ENCODE data around the gene SPOPL. TPM values are rescaled to one million over a fixed set of nuclear protein-coding genes. Genes with fewer than 3 reads are reported as not detected.
"Not testable (repeated sequence)": the region's sequence is repeated elsewhere in the genome, so short reads cannot be mapped to it uniquely, and the experiment has no call there.

SPOPL gene
- total RNA-seq, 2 donors from 2014 or later = 19.7 to 24.9 TPM

DNA sequence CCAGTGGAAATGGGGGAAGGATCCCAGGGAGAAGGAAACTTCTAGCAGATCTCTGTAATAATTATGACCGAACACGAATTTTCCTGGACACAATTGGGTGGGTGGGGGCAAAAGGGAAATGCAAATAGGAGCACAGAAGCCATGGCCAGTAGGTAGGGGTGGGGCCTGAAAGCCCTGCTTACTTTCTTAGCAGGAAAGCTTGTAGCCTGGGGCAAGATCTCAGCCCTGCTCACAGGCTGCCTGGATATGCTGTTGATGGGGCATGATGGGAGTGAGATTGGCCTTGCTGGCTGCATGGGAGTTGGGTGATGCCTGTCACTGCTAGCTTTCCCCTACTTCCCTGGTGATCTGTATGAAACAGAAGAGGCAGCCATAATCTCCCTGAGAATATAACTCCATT lies 45.9 kb upstream of the SPOPL start:
- intact Hi-C loops (cut with DNase I) = no loop called here
- Histone ChIP-seq H3K36me3 (no peaks in the 10 kb centered on the region), H3K27me3 (replicated peaks; ENCODE audit: insufficient read depth) (no peaks in the 10 kb centered on the region), H3K27ac (no peak overlapping the region), H3K9me3 (no peaks in the 10 kb centered on the region), H3K4me1 (replicated peaks) (no peaks in the 10 kb centered on the region), H3K4me3 (no peak overlapping the region)
- TF ChIP-seq POLR2AphosphoS5 (IDR thresholded peaks at IDR 0.05) = no peak
- TF ChIP-seq POLR2A (IDR thresholded peaks at IDR 0.05) = no peak
- TF ChIP-seq, protein P1, sequence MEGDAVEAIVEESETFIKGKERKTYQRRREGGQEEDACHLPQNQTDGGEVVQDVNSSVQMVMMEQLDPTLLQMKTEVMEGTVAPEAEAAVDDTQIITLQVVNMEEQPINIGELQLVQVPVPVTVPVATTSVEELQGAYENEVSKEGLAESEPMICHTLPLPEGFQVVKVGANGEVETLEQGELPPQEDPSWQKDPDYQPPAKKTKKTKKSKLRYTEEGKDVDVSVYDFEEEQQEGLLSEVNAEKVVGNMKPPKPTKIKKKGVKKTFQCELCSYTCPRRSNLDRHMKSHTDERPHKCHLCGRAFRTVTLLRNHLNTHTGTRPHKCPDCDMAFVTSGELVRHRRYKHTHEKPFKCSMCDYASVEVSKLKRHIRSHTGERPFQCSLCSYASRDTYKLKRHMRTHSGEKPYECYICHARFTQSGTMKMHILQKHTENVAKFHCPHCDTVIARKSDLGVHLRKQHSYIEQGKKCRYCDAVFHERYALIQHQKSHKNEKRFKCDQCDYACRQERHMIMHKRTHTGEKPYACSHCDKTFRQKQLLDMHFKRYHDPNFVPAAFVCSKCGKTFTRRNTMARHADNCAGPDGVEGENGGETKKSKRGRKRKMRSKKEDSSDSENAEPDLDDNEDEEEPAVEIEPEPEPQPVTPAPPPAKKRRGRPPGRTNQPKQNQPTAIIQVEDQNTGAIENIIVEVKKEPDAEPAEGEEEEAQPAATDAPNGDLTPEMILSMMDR (IDR thresholded peaks at IDR 0.05) = no peak
- DNase-seq (ENCODE audit: low spot score) = no peak
- WGBS = 70% methylated on average over 2 of the region's 2 CpGs

- H3K4me1 ChIP-seq (replicated peaks); H3K4me3 ChIP-seq; H3K36me3 ChIP-seq; H3K27ac ChIP-seq; H3K27me3 ChIP-seq (replicated peaks; ENCODE audit: insufficient read depth); intact Hi-C loops (cut with DNase I); H3K9me3 ChIP-seq; DNase-seq (ENCODE audit: low spot score): not testable (repeated sequence)
- WGBS = 96% methylated on average over 3 of the region's 3 CpGs
These were observed 38.9 kb upstream of the SPOPL start for GRCh38 chr2:138462689-138463088.

DNA sequence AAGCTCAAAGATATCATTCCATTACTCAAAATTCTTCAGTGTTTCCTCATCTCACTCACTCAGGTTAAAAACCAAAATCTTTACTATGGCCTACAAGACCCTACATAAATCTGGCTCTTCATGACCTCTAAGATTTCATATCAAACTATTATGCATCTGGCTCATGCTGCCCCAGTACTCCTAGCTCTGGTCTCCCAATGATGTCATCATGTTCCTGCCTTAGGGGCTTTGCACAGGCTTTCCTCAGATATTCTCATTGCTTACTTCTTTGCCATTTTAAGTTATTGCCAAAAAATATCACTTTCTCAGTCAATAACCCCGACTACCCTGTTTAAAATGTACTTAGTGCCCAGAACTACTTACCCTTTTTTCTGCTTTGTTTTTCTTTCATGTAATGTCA lies 33.0 kb upstream of the SPOPL start:
- DNase-seq (ENCODE audit: low spot score) = no peak
- Histone ChIP-seq H3K36me3 (no peaks in the 10 kb centered on the region), H3K27me3 (replicated peaks; ENCODE audit: insufficient read depth) (no peaks in the 10 kb centered on the region), H3K4me3 (no peak overlapping the region), H3K4me1 (replicated peaks) (no peaks in the 10 kb centered on the region), H3K9me3 (no peaks in the 10 kb centered on the region), H3K27ac (no peak overlapping the region)
- intact Hi-C loops (cut with DNase I) = no loop called here
- no peak for TF ChIP-seq POLR2A (IDR thresholded peaks at IDR 0.05)
- TF ChIP-seq, protein P1 (IDR thresholded peaks at IDR 0.05) = no peak
- TF ChIP-seq POLR2AphosphoS5 (IDR thresholded peaks at IDR 0.05) = no peak
- WGBS = 4% methylated on average over 1 of the region's 1 CpG

DNA sequence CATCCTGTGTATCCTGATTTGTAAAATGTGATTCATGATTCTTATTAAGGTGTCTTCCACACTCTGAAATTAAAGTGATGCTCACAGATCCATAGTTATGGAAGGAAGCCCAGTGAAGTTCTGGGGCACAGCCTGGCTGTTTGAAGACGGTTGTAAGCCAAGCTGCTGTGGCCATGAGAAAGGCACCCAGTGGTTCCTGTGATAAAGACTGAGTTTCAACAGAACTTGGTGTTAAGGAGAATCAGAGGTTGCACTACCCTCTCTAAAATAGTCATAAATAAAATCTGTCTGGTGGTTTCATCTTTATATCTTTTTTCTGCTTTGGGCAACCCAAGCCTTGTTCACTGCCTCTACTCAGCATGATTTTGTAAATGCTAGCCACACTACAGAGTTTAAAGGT lies 32.2 kb upstream of the SPOPL start:
- no peak for DNase-seq (ENCODE audit: low spot score)
- WGBS = 56% methylated on average over 1 of the region's 1 CpG
- no peak for TF ChIP-seq POLR2A (IDR thresholded peaks at IDR 0.05)
- TF ChIP-seq, protein P1 (IDR thresholded peaks at IDR 0.05) = no peak
- no peak for TF ChIP-seq POLR2AphosphoS5 (IDR thresholded peaks at IDR 0.05)
- Histone ChIP-seq H3K27ac (no peak overlapping the region), H3K36me3 (no peaks in the 10 kb centered on the region), H3K27me3 (replicated peaks; ENCODE audit: insufficient read depth) (no peaks in the 10 kb centered on the region), H3K4me3 (no peak overlapping the region), H3K4me1 (replicated peaks) (no peaks in the 10 kb centered on the region), H3K9me3 (no peaks in the 10 kb centered on the region)
- intact Hi-C loops (cut with DNase I) = no loop called here

GRCh38 chr2:138470941-138471340 lies 30.6 kb upstream of the SPOPL start:
- H3K9me3 ChIP-seq = no peaks in the 10 kb centered on the region
- H3K4me1 ChIP-seq (replicated peaks) = no peaks in the 10 kb centered on the region
- TF ChIP-seq POLR2AphosphoS5 (IDR thresholded peaks at IDR 0.05) (no peak), POLR2A (IDR thresholded peaks at IDR 0.05) (no peak)
- TF ChIP-seq, protein P1 (IDR thresholded peaks at IDR 0.05) = no peak
- intact Hi-C loops (cut with DNase I) = no loop called here
- no peak overlapping the region for H3K4me3 ChIP-seq
- WGBS = 84% methylated on average over 5 of the region's 5 CpGs
- H3K27ac ChIP-seq = no peak overlapping the region
- no peaks in the 10 kb centered on the region for H3K36me3 ChIP-seq
- no peaks in the 10 kb centered on the region for H3K27me3 ChIP-seq (replicated peaks; ENCODE audit: insufficient read depth)
- DNase-seq (ENCODE audit: low spot score) = no peak
